ENCODE measurements around the gene MYL5. TPM values are rescaled to one million over a fixed set of nuclear protein-coding genes. Genes with fewer than 3 reads are reported as not detected.

MYL5 gene
- polyA plus RNA-seq (2011; rRNA removed): 21.6 and 24.4 TPM in 2 replicates
- polyA minus RNA-seq (2011; rRNA and poly(A)+ RNA removed): 6.1 and 9.6 TPM in 2 replicates

GRCh38 chr4:674172-675035, at the start of gene MYL5, which contains the start of gene ATP5ME:
MYL5 (plus strand) TSS chr4:674542; CDS start chr4:678027, 3,485 bp downstream.
ATP5ME (minus strand) TSS chr4:674276; CDS start chr4:674247, 29 bp downstream.
- Histone ChIP-seq H3K27me3 (ENCODE audit: control insufficient read depth, insufficient read depth, low read length) (no peaks in the 10 kb centered on the region), H3K4me3 (ENCODE audit: low read depth, low read length) (peak within 1 kb of the TSS; percentile 89), H3K36me3 (ENCODE audit: control insufficient read depth, insufficient read depth, low read length) (peaks cover 12% of the 10 kb centered on the region)
- TF ChIP-seq CTCF (IDR thresholded peaks at IDR 0.05; ENCODE audit: insufficient read depth, low read depth, low read length): peak; percentile 63
- POLR2A ChIA-PET: no interaction called here
- CTCF ChIA-PET: interaction anchor here (0.6 to 4.3 kb wide), 6 partner anchors 9 to 25 kb away, joined by 3 to 22 read pairs (median 4); no protein-coding TSS in a partner anchor
- DNase-seq (ENCODE audit: low read depth): peak; percentile 83

GRCh38 chr4:624705-625590, 49.4 kb upstream of the MYL5 start, which contains the start of gene PDE6B:
PDE6B (plus strand) TSS chr4:625573; CDS start chr4:625627, 54 bp downstream.
- ChIA-PET POLR2A (no interaction called here), CTCF (no interaction called here)
- no peaks in the 10 kb centered on the region for H3K27me3 ChIP-seq (ENCODE audit: control insufficient read depth, insufficient read depth, low read length)
- TF ChIP-seq CTCF (IDR thresholded peaks at IDR 0.05; ENCODE audit: insufficient read depth, low read depth, low read length): no peak
- no peak for DNase-seq (ENCODE audit: low read depth)
- no peaks in the 10 kb centered on the region for H3K36me3 ChIP-seq (ENCODE audit: control insufficient read depth, insufficient read depth, low read length)
- H3K4me3 ChIP-seq (ENCODE audit: low read depth, low read length): no peak within 1 kb of the TSS

- H3K27me3 ChIP-seq (ENCODE audit: control insufficient read depth, insufficient read depth, low read length): no peaks in the 10 kb centered on the region
- no peaks in the 10 kb centered on the region for H3K36me3 ChIP-seq (ENCODE audit: control insufficient read depth, insufficient read depth, low read length)
- DNase-seq (ENCODE audit: low read depth): no peak
- ChIA-PET CTCF (no interaction called here), POLR2A (no interaction called here)
- no peak overlapping the region for H3K4me3 ChIP-seq (ENCODE audit: low read depth, low read length)
- no peak for TF ChIP-seq CTCF (IDR thresholded peaks at IDR 0.05; ENCODE audit: insufficient read depth, low read depth, low read length)
These were observed 48.6 kb upstream of the MYL5 start for GRCh38 chr4:625631-626161.

- H3K27me3 ChIP-seq (ENCODE audit: control insufficient read depth, insufficient read depth, low read length): no peaks in the 10 kb centered on the region
- H3K4me3 ChIP-seq (ENCODE audit: low read depth, low read length): no peak overlapping the region
- no peak for DNase-seq (ENCODE audit: low read depth)
- POLR2A ChIA-PET: no interaction called here
- no peaks in the 10 kb centered on the region for H3K36me3 ChIP-seq (ENCODE audit: control insufficient read depth, insufficient read depth, low read length)
- CTCF ChIA-PET: no interaction called here
- no peak for TF ChIP-seq CTCF (IDR thresholded peaks at IDR 0.05; ENCODE audit: insufficient read depth, low read depth, low read length)
These were observed 47.9 kb upstream of the MYL5 start for GRCh38 chr4:626201-627091.

All from BJ (cell line).